ENCODE measurements around the gene LPP. TPM values are rescaled to one million over a fixed set of nuclear protein-coding genes. Genes with fewer than 3 reads are reported as not detected.
A peak's percentile ranks its signal among the peaks of the same experiment; 100 is the strongest.

LPP gene
- total and polyA plus RNA-seq, 2 of the 13 experiments (the other 11 are each of a cell fraction or from before 2014, with no cell fraction given) = 19.2 to 29.9 TPM

DNA sequence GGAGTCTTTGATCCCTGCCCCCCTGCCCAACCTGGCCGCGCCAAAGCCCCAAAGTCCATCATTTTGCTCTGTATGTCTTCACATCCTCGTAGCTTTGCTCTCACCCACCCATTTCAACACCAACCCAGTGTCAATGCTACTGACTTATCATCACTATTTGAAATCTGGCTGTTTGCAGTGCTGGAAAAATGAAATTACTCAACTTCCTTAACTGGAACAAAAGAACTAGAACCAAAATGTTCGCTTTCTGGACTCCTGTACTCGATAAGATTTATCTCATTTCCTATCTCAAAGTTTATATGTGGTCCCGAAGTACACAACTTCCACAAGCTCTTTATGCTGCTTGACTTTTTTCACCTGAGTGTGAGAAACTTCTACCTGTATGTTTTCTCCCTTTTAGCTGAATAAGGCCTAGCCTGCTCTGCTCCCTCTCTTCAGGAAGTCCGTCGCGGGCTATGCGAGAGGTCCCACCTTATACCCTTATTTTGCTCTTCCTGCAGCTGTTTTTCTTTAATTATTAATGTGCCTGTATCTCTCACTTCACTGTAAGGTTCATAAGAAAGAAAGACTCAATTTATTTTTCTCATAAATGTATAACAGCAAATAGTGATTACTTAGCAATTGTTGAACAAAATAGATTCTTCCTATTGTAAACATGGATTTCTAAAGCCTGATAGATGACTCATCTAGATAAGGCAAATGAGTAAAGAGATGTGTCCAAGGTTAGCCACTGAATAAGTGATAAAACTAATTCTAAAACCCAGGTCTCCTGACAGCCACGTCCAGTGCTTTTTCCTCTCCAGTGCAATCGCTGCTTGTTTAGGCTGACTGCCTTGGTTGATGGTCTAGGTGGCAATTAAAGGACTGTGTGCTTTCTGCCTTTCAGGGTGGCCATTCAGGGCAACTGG lies 553.7 kb downstream of the LPP start (continued):
- TF ChIP-seq, protein P1, sequence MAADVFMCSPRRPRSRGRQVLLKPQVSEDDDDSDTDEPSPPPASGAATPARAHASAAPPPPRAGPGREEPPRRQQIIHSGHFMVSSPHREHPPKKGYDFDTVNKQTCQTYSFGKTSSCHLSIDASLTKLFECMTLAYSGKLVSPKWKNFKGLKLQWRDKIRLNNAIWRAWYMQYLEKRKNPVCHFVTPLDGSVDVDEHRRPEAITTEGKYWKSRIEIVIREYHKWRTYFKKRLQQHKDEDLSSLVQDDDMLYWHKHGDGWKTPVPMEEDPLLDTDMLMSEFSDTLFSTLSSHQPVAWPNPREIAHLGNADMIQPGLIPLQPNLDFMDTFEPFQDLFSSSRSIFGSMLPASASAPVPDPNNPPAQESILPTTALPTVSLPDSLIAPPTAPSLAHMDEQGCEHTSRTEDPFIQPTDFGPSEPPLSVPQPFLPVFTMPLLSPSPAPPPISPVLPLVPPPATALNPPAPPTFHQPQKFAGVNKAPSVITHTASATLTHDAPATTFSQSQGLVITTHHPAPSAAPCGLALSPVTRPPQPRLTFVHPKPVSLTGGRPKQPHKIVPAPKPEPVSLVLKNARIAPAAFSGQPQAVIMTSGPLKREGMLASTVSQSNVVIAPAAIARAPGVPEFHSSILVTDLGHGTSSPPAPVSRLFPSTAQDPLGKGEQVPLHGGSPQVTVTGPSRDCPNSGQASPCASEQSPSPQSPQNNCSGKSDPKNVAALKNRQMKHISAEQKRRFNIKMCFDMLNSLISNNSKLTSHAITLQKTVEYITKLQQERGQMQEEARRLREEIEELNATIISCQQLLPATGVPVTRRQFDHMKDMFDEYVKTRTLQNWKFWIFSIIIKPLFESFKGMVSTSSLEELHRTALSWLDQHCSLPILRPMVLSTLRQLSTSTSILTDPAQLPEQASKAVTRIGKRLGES (CRISPR knock-in tag; IDR thresholded peaks at IDR 0.05; ENCODE audit: borderline replicate concordance) = no peak
- TF ChIP-seq MXD3 (CRISPR knock-in tag; IDR thresholded peaks at IDR 0.05) = no peak
- peak in 1 of 2 experiments; percentile 12; a peak in 2 of 4 replicates for TF ChIP-seq EP300 (IDR thresholded peaks at IDR 0.05; ENCODE audit: low read depth in 2 of 2, low read length in 2 of 2)
- no peak for TF ChIP-seq EP300 (CRISPR knock-in tag; IDR thresholded peaks at IDR 0.05; ENCODE audit: borderline replicate concordance)
- no peak for TF ChIP-seq CREB1 (IDR thresholded peaks at IDR 0.05)
- 0 out of 2 replicates have a peak, but pooled peaks have one; percentile 17 for TF ChIP-seq CREB1 (CRISPR knock-in tag; IDR thresholded peaks at IDR 0.05)
- TF ChIP-seq FOXC1 (CRISPR knock-in tag; IDR thresholded peaks at IDR 0.05; ENCODE audit: borderline replicate concordance) = no peak
- TF ChIP-seq ZNF737 (CRISPR knock-in tag; IDR thresholded peaks at IDR 0.05; ENCODE audit: borderline replicate concordance) = no peak
- peak; percentile 21; the same call in 1 of the 2 replicates for TF ChIP-seq NCOA2 (CRISPR knock-in tag; IDR thresholded peaks at IDR 0.05)
- TF ChIP-seq ATF7 (IDR thresholded peaks at IDR 0.05) = no peak
- TF ChIP-seq ATF7 (CRISPR knock-in tag; IDR thresholded peaks at IDR 0.05) = no peak
- TF ChIP-seq, protein P2, sequence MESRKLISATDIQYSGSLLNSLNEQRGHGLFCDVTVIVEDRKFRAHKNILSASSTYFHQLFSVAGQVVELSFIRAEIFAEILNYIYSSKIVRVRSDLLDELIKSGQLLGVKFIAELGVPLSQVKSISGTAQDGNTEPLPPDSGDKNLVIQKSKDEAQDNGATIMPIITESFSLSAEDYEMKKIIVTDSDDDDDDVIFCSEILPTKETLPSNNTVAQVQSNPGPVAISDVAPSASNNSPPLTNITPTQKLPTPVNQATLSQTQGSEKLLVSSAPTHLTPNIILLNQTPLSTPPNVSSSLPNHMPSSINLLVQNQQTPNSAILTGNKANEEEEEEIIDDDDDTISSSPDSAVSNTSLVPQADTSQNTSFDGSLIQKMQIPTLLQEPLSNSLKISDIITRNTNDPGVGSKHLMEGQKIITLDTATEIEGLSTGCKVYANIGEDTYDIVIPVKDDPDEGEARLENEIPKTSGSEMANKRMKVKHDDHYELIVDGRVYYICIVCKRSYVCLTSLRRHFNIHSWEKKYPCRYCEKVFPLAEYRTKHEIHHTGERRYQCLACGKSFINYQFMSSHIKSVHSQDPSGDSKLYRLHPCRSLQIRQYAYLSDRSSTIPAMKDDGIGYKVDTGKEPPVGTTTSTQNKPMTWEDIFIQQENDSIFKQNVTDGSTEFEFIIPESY (CRISPR knock-in tag; IDR thresholded peaks at IDR 0.05) = peak; percentile 48; the same call in 1 of the 2 replicates
- no peak for TF ChIP-seq ZNF678 (CRISPR knock-in tag; IDR thresholded peaks at IDR 0.05)
- no peak for TF ChIP-seq NFE2L2 (IDR thresholded peaks at IDR 0.05; ENCODE audit: low read length)
- TF ChIP-seq GATAD2A (CRISPR knock-in tag; IDR thresholded peaks at IDR 0.05) = peak; percentile 30
- TF ChIP-seq SETDB1 (CRISPR knock-in tag; IDR thresholded peaks at IDR 0.05; ENCODE audit: borderline replicate concordance) = no peak
- no peak for TF ChIP-seq ZNF556 (CRISPR knock-in tag; IDR thresholded peaks at IDR 0.05; ENCODE audit: borderline replicate concordance)
- TF ChIP-seq BRD4 (CRISPR knock-in tag; IDR thresholded peaks at IDR 0.05) = no peak
- no peak for TF ChIP-seq ZNF343 (CRISPR knock-in tag; IDR thresholded peaks at IDR 0.05)
- TF ChIP-seq, protein P3, sequence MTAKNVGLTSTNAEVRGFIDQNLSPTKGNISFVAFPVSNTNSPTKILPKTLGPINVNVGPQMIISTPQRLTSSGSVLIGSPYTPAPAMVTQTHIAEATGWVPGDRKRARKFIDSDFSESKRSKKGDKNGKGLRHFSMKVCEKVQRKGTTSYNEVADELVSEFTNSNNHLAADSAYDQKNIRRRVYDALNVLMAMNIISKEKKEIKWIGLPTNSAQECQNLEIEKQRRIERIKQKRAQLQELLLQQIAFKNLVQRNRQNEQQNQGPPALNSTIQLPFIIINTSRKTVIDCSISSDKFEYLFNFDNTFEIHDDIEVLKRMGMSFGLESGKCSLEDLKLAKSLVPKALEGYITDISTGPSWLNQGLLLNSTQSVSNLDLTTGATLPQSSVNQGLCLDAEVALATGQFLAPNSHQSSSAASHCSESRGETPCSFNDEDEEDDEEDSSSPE (CRISPR knock-in tag; IDR thresholded peaks at IDR 0.05) = no peak
- TF ChIP-seq ZNF10 (CRISPR knock-in tag; IDR thresholded peaks at IDR 0.05; ENCODE audit: borderline replicate concordance, low read depth) = no peak
- TF ChIP-seq ERF (CRISPR knock-in tag; IDR thresholded peaks at IDR 0.05) = no peak
- TF ChIP-seq, protein P4, sequence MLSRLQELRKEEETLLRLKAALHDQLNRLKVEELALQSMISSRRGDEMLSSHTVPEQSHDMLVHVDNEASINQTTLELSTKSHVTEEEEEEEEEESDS (CRISPR knock-in tag; IDR thresholded peaks at IDR 0.05; ENCODE audit: borderline replicate concordance) = no peak
- TF ChIP-seq PAF1 (CRISPR knock-in tag; IDR thresholded peaks at IDR 0.05) = no peak
- peak; percentile 22; the same call in 1 of the 2 replicates for TF ChIP-seq TBX2 (CRISPR knock-in tag; IDR thresholded peaks at IDR 0.05; ENCODE audit: borderline replicate concordance)
